Spleen (tissue), 11 donors: ENCODE results near the gene PRND. TPM values are rescaled to one million over a fixed set of nuclear protein-coding genes. Genes with fewer than 3 reads are reported as not detected.
A peak's percentile ranks its signal among the peaks of the same experiment; 100 is the strongest.

ENCODE experiments used
- DNase-seq: peaks from one replicate; pipeline ENCODE4 v3.0.0-alpha.2; 2020
- H3K27ac ChIP-seq, 8 donors: fragments of 200-600 bp; sonication (generic) in 7 of 8; 1 replicate in 4 of 8; 2 replicates in 4 of 8; pipeline versions ENCODE4 v1.5.0 to v1.8.0; 2016 to 2021; ENCODE audit warnings: inconsistent platforms in 4 of 8, mild to moderate bottlenecking in 4 of 8, moderate library complexity in 1 of 8
- H3K27me3 ChIP-seq, 7 donors: fragments of 200-600 bp; sonication (generic) in 6 of 7; replicated peaks in 1 of 7; 1 replicate in 4 of 7; 2 replicates in 3 of 7; pipeline versions ENCODE4 v1.5.0 to v1.8.0; 2016 to 2021; ENCODE audit warnings: inconsistent platforms in 3 of 7, mild to moderate bottlenecking in 1 of 7
- H3K36me3 ChIP-seq, 6 donors: fragments of 200-600 bp; sonication (generic) in 5 of 6; 1 replicate in 4 of 6; 2 replicates in 2 of 6; pipeline versions ENCODE4 v1.5.0 to v1.8.0; 2016 to 2021; ENCODE audit warnings: inconsistent platforms in 2 of 6
- H3K4me1 ChIP-seq, 6 donors: fragments of 200-600 bp; sonication (generic) in 5 of 6; 1 replicate in 3 of 6; 2 replicates in 3 of 6; pipeline versions ENCODE4 v1.5.0 to v1.8.0; 2016 to 2021; ENCODE audit warnings: inconsistent platforms in 3 of 6
- H3K4me3 ChIP-seq, 8 donors: fragments of 200-600 bp; sonication (generic) in 7 of 8; 1 replicate in 4 of 8; 2 replicates in 4 of 8; pipeline versions ENCODE4 v1.5.0 to v1.8.0; 2016 to 2021; ENCODE audit warnings: inconsistent platforms in 4 of 8, mild to moderate bottlenecking in 4 of 8, moderate library complexity in 2 of 8
- H3K9me3 ChIP-seq, 8 donors: fragments of 200-600 bp; sonication (generic) in 7 of 8; 1 replicate in 4 of 8; 2 replicates in 4 of 8; pipeline versions ENCODE4 v1.5.0 to v1.8.0; 2016 to 2021; ENCODE audit warnings: inconsistent platforms in 4 of 8
- CTCF ChIP-seq, 11 experiments: fragments of 200-600 bp in 7 of 11; fragments of 450-650 bp in 4 of 11; sonication (generic) in 4 of 11; IDR thresholded peaks in 8 of 11; conservative IDR thresholded peaks in 3 of 11; 1 replicate in 7 of 11; 2 replicates in 4 of 11; pipeline versions ENCODE4 v1.4.0 to v1.8.0; 2016 to 2021; ENCODE audit warnings: antibody characterized with exemption in 11 of 11, inconsistent platforms in 4 of 11, mild to moderate bottlenecking in 1 of 11
- POLR2A ChIP-seq, 3 donors: fragments of 450-650 bp; IDR thresholded peaks; one replicate each; pipeline ENCODE4 v1.5.1; 2017; ENCODE audit warnings: antibody characterized with exemption in 3 of 3, mild to moderate bottlenecking in 1 of 3
- POLR2AphosphoS5 ChIP-seq, 3 donors: sonication (generic); formaldehyde crosslinking; IDR thresholded peaks; one replicate each; pipeline ENCODE4 v1.5.1; 2017; ENCODE audit warnings: antibody characterized with exemption in 3 of 3
- WGBS, 5 donors: extraction: QIAGEN DNeasy Blood & Tissue Kit in 3 of 5; methylation state at CpG; one replicate each; pipeline versions ENCODE4 v1.1.5 to v1.1.7; 2013 to 2018; 5-methylcytosine and 5-hydroxymethylcytosine counted together
- intact Hi-C: fragments of 100-400 bp; cut with DNase I; formaldehyde crosslinking; loops from one replicate; pipeline ENCODE4 v1.15.0; 2023; ENCODE audit warnings: low total_unique reads
- polyA plus RNA-seq, 3 donors: library from polyadenylated mRNA; stranded (reverse); fragments of 200-250 nt; gene quantifications; one replicate each; pipeline ENCODE4 v1.2.1, GENCODE V29; 2013
- total RNA-seq, 7 donors: library from RNA; depleted of rRNA in 3 of 7; stranded (reverse); fragments of >200 nt in 3 of 7; fragmentation: NEBNext Ultra II Directional in 4 of 7; extraction: Animal tissue kit (Norgen Biotek cat#: 25700) in 4 of 7; gene quantifications; one replicate each; pipeline versions ENCODE4 v1.1.0 to v1.2.1, GENCODE V29; 2016 to 2021
- donor health status: healthy with polysubstance abuse.
- donor health status: DM: no; HTN: no; CAD: no; lungs with moderate emphysema.
- donor health status: DM: no; HTN: no; CAD: no.
- donor health status: Bipolar disorder and iron deficiency.
- donor health status: healthy.
- donor health status: DM: no; HTN: no; CAD: no.
- donor health status: DM: yes; HTN: yes; CAD: no.

Gene PRND
- total and polyA plus RNA-seq, 10 donors: 0.03 TPM; not detected in 9

DNA sequence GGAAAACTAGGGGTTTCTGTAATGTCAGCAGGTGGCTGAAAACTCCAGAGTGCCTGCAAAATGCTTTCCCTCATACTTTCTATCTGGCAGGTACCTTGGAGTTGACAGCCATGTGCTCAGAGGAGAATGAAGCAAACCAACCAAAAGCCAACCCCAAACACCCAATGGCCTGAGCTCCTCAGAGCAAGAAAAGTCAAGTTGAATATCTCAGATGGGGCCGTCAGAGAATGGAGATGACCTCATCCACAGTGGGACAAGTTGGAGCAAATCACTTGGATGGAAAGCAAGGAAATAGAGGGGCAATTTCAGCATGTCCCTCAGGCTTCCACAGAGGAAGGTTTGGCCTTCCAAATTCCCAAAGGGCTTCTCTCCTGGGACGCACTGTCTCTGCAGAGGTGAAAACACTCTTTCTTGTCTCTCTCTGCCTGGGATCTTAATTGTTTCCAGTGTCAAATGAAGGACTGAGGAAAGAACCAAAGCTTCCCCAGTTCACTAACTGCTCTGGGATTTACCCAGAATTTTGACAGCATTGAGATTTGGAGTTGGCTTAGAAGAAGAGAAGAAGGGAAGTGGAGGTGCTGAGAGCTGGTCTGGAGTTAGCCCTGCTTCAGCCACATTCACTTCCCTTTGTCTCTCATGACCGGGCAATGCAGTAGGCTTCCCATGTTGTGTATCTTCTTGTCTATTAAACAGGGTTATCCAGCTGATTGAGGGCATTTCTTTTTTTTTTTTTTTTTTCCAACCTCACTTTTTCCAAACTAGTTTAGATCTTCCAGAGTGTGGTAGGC is 42.2 kb downstream of the PRND start:
- H3K9me3 ChIP-seq: no peaks in the 10 kb centered on the region
- H3K27ac ChIP-seq: no peak overlapping the region
- TF ChIP-seq POLR2A (IDR thresholded peaks at IDR 0.05) (no peak), POLR2AphosphoS5 (IDR thresholded peaks at IDR 0.05) (no peak), CTCF (IDR thresholded peaks at IDR 0.05 in 8 of 11, conservative IDR thresholded peaks at IDR 0.05 in 3 of 11) (no peak)
- no peak for DNase-seq
- no peaks in the 10 kb centered on the region for H3K36me3 ChIP-seq
- WGBS, 5 donors: 63 to 78% (median 68%) methylated on average over 3 of the region's 3 CpGs
- peaks cover 4 to 60% (median 29%) of the 10 kb centered on the region in 6 donors for H3K4me1 ChIP-seq
- intact Hi-C loops: no loop called here
- no peak overlapping the region for H3K4me3 ChIP-seq
- H3K27me3 ChIP-seq: no peaks in the 10 kb centered on the region

DNA sequence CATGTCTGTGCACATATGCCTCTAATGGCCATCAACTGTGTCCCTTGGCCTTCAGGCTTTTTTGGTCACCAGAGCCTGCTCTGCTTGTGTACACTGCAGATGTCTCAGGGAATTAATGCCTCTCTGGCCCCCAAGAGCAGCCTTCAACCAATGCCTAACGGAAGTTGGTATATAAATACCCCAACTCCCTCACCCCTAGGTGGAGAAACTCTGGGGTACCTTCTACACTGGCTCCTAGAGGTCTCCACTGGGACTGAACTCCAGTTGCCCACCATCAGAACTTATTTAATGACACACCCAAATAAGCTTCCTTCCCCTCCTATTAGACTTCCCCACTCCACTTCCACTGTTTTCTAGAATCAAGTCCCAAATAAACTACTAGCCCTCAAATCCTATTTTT is 43.1 kb downstream of the PRND start:
- 0 to 94% (median 57%) methylated on average over 1 of the region's 1 CpG for WGBS, 5 donors
- Histone ChIP-seq H3K4me1 (peaks cover 4 to 60% (median 28%) of the 10 kb centered on the region in 6 donors), H3K9me3 (no peaks in the 10 kb centered on the region), H3K4me3 (no peak overlapping the region), H3K27me3 (no peaks in the 10 kb centered on the region), H3K36me3 (no peaks in the 10 kb centered on the region), H3K27ac (peak overlapping the region in 1 of 8 donors; percentile 16)
- TF ChIP-seq POLR2A (IDR thresholded peaks at IDR 0.05): no peak
- no peak for TF ChIP-seq CTCF (IDR thresholded peaks at IDR 0.05 in 8 of 11, conservative IDR thresholded peaks at IDR 0.05 in 3 of 11)
- no peak for TF ChIP-seq POLR2AphosphoS5 (IDR thresholded peaks at IDR 0.05)
- intact Hi-C loops: no loop called here
- no peak for DNase-seq

GRCh38 chr20:4765681-4766080 is 44.0 kb downstream of the PRND start:
- WGBS, 5 donors: 93 to 100% (median 97%) methylated on average over 2 to 3 of the region's 3 CpGs
- Histone ChIP-seq H3K36me3 (no peaks in the 10 kb centered on the region), H3K27ac (peak overlapping the region in 2 of 8 donors; percentile 69 to 78), H3K27me3 (no peaks in the 10 kb centered on the region), H3K4me3 (no peak overlapping the region), H3K9me3 (peaks cover 0 to 2% (median 0%) of the 10 kb centered on the region in 8 donors), H3K4me1 (peaks cover 4 to 54% (median 24%) of the 10 kb centered on the region in 6 donors)
- intact Hi-C loops: no loop called here
- DNase-seq: no peak
- TF ChIP-seq POLR2A (IDR thresholded peaks at IDR 0.05) (no peak), POLR2AphosphoS5 (IDR thresholded peaks at IDR 0.05) (no peak)

- WGBS, 5 donors: 26 to 29% (median 28%) methylated on average over 2 of the region's 2 CpGs
- no peak for DNase-seq
- intact Hi-C loops: no loop called here
- Histone ChIP-seq H3K9me3 (peaks cover 0 to 11% (median 8%) of the 10 kb centered on the region in 8 donors), H3K4me1 (peaks cover 4 to 45% (median 19%) of the 10 kb centered on the region in 6 donors), H3K4me3 (peak overlapping the region in 1 of 8 donors; percentile 28), H3K27me3 (no peaks in the 10 kb centered on the region), H3K36me3 (no peaks in the 10 kb centered on the region), H3K27ac (peak overlapping the region in 7 of 8 donors; percentile 4 to 78 (median 43))
- TF ChIP-seq POLR2A (IDR thresholded peaks at IDR 0.05) (no peak), POLR2AphosphoS5 (IDR thresholded peaks at IDR 0.05) (peak in 1 of 3 donors; percentile 61)
Observed at GRCh38 chr20:4766631-4767030, 44.9 kb downstream of the PRND start.

GRCh38 chr20:4767084-4767483 is 45.4 kb downstream of the PRND start:
- 36 to 54% (median 39%) methylated on average over 3 of the region's 3 CpGs for WGBS, 5 donors
- intact Hi-C loops: no loop called here
- no peak for TF ChIP-seq POLR2AphosphoS5 (IDR thresholded peaks at IDR 0.05)
- no peak for TF ChIP-seq POLR2A (IDR thresholded peaks at IDR 0.05)
- TF ChIP-seq CTCF (IDR thresholded peaks at IDR 0.05 in 8 of 11, conservative IDR thresholded peaks at IDR 0.05 in 3 of 11): no peak

More at GRCh38 chr20:4767084-4767483, 45.4 kb downstream of the PRND start:
- Histone ChIP-seq H3K9me3 (peaks cover 0 to 16% (median 13%) of the 10 kb centered on the region in 8 donors), H3K36me3 (no peaks in the 10 kb centered on the region), H3K27me3 (no peaks in the 10 kb centered on the region), H3K27ac (peak overlapping the region in 7 of 8 donors; percentile 4 to 78 (median 43)), H3K4me1 (peaks cover 4 to 41% (median 19%) of the 10 kb centered on the region in 6 donors), H3K4me3 (peak overlapping the region in 1 of 8 donors; percentile 28)
- no peak for DNase-seq
